ENCODE measurements around the gene PRADC1.

PRADC1 gene

DNA sequence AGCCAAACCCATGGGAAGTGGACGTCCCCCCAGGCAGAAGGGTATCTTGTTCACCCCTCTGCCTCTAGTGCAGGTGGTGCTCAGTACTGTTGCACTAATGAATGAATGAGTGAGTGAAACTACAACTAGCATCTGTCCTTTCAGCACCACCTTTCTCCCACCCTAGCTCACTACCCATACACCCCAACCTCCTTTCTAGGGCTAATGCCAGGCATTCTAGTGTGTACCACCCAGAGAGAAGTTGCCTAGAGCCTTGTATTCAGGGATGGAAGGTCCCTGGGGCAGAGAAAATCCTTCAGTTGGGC lies 23.5 kb upstream of the PRADC1 start:
- Histone ChIP-seq H3K36me3 (peaks cover 12% of the 10 kb centered on the region), H3K27me3 (no peaks in the 10 kb centered on the region), H3K9me3 (no peaks in the 10 kb centered on the region), H3K4me1 (no peaks in the 10 kb centered on the region), H3K4me3 (ENCODE audit: low read depth, low read length) (no peak overlapping the region)
- no peak for DNase-seq
- TF ChIP-seq, protein P1, sequence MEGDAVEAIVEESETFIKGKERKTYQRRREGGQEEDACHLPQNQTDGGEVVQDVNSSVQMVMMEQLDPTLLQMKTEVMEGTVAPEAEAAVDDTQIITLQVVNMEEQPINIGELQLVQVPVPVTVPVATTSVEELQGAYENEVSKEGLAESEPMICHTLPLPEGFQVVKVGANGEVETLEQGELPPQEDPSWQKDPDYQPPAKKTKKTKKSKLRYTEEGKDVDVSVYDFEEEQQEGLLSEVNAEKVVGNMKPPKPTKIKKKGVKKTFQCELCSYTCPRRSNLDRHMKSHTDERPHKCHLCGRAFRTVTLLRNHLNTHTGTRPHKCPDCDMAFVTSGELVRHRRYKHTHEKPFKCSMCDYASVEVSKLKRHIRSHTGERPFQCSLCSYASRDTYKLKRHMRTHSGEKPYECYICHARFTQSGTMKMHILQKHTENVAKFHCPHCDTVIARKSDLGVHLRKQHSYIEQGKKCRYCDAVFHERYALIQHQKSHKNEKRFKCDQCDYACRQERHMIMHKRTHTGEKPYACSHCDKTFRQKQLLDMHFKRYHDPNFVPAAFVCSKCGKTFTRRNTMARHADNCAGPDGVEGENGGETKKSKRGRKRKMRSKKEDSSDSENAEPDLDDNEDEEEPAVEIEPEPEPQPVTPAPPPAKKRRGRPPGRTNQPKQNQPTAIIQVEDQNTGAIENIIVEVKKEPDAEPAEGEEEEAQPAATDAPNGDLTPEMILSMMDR (IDR thresholded peaks at IDR 0.05; ENCODE audit: low read depth, low read length): no peak

DNA sequence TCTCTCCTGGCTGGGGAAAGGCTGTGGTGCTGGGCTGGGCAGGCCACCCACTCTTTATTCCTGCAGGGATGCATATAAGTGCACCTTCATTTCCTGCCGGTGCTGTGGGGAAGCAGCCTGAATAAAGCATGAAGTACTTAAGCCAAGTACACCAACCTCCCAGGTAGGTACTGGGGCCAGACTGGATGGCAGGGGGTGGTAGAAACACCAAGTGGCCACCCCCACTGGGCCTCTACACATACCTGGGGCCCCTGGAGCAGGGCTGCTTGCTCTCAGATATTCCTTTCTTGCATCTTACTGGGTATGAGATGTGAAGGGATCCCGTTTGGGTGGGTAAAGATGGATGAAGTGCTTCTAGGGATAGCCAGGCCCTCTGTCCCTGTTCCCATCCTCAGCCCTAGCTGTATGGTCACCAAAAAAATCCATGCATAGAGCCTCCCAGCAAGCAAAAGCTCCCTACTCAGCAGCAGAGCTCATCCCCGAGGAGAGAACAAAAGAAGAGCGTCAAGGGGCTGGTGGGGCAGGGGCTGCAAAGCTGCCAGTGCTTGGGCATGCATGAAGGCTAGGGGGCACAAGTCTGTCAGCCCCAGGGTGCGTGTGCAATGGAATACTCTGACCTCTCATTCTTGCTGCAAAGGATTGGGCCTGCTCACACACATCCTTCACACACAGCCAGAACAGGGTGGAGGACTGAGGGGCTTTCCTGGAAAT lies 23.0 kb upstream of the PRADC1 start:
- TF ChIP-seq, protein P1 (IDR thresholded peaks at IDR 0.05; ENCODE audit: low read depth, low read length): no peak
- no peak for DNase-seq

DNA sequence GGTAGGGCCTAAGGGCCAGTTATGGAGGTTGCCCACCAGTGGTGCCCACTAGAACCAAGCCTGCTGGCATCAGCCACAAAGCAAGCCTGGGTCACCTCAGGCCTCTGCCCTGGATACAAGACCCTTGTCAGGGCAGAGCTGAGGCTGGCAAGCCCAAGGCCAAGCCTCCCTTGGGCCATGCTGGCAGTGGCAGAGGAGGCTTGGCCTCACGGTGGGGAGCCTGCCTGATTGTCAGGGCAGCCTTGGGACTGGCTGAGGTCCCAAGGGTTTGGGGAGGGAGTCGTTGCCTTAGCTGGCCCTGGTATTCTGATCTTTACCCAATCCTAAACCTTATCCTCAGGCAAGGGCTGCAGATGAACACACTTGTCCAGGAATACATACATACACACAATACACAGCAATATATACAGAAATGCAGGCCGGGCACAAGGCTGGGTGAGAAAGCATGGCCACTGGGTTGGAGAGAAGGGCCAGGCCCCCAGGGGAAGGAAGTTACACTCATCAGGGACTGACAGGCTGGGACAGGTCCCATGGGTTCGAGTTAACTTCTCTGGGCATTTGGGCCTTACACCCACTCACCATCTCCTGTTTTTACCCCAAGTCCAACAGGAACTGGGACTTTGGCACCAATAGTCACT lies 22.1 kb upstream of the PRADC1 start:
- Histone ChIP-seq H3K4me1 (no peaks in the 10 kb centered on the region), H3K27me3 (no peaks in the 10 kb centered on the region), H3K36me3 (peaks cover 23% of the 10 kb centered on the region), H3K4me3 (ENCODE audit: low read depth, low read length) (no peak overlapping the region), H3K9me3 (no peaks in the 10 kb centered on the region)
- DNase-seq: no peak
- TF ChIP-seq, protein P1 (IDR thresholded peaks at IDR 0.05; ENCODE audit: low read depth, low read length): no peak

More for the DNA sequence above, 23.0 kb upstream of the PRADC1 start:
- Histone ChIP-seq H3K4me3 (ENCODE audit: low read depth, low read length) (no peak overlapping the region), H3K4me1 (no peaks in the 10 kb centered on the region), H3K27me3 (no peaks in the 10 kb centered on the region), H3K9me3 (no peaks in the 10 kb centered on the region), H3K36me3 (peaks cover 13% of the 10 kb centered on the region)

DNA sequence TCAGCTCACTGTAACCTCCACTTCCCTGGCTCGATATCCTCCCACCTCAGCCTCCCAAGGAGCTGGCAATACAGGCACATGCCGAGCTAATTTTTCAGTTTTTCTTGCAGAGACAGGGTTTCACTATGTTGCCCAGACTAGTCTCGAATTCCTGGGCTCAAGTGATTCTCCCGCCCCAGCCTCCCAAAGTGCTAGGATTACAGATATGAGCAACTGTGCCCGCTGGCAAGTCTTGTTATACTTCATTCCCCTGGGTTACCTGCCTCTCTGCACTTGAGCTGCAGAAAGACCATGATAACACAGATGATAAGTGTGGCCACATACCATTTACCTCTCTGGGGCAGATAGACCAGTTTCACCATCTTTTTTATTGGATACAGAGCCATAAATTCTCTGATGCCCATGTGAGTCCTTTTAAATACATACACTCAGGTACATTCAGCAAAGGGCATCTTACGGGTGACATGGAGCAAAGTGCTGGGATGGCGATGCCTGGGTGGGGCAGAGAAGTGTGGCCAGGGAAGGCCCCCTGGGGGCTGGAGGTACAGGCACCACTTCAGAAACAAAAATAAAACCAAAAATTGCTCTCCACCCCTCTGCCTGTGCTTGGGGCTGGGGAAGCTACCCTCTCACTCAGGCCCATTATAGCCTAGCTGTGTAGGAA lies 21.4 kb upstream of the PRADC1 start:
- Histone ChIP-seq H3K27me3 (no peaks in the 10 kb centered on the region), H3K36me3 (peaks cover 29% of the 10 kb centered on the region), H3K9me3 (no peaks in the 10 kb centered on the region), H3K4me3 (ENCODE audit: low read depth, low read length) (no peak overlapping the region), H3K4me1 (no peaks in the 10 kb centered on the region)
- TF ChIP-seq, protein P1 (IDR thresholded peaks at IDR 0.05; ENCODE audit: low read depth, low read length): no peak
- DNase-seq: no peak

DNA sequence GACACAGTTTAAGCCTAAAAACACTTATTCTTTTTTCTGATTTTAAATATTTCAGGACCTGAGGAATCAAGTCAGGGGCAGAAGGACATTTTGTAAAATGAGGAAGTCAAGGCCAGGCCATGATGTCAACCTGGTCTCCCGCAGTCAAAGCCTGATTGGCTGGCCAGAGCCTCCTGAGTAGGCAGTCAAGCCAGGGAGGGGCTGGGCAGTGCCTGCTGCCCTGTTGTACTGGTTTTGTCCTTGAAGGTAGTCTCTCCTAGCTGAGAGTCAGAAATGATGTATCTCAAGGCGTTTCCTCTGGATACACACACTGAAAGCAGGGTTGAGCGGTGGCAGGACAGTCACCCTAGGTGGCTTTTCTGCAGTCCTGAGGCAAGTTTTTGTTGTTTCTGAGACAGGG lies 20.9 kb upstream of the PRADC1 start:
- Histone ChIP-seq H3K27me3 (no peaks in the 10 kb centered on the region), H3K36me3 (peaks cover 32% of the 10 kb centered on the region), H3K4me3 (ENCODE audit: low read depth, low read length) (no peak overlapping the region), H3K4me1 (no peaks in the 10 kb centered on the region), H3K9me3 (no peaks in the 10 kb centered on the region)
- TF ChIP-seq, protein P1 (IDR thresholded peaks at IDR 0.05; ENCODE audit: low read depth, low read length): no peak
- no peak for DNase-seq

DNA sequence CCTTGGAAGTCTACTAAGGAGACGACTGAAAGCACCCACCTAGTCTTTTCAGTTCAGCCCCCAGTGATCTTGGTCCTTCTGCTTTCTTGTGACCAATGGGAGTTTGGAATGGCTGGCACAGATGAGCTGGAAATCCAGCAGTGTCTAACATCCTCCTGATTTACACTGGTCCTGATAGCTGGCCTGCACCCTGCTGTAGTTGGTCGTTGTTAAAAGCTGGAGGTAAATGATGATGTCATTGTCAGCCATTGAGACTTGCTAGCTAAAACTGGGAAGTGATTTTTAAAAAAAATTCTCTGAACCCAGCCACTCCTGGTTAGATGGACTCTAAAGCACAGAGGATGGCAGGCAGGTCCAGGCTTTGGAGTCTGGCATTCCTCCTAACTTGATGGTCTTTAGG lies 20.4 kb upstream of the PRADC1 start:
- Histone ChIP-seq H3K27me3 (no peaks in the 10 kb centered on the region), H3K4me1 (no peaks in the 10 kb centered on the region), H3K36me3 (peaks cover 37% of the 10 kb centered on the region), H3K4me3 (ENCODE audit: low read depth, low read length) (no peak overlapping the region), H3K9me3 (no peaks in the 10 kb centered on the region)
- TF ChIP-seq, protein P1 (IDR thresholded peaks at IDR 0.05; ENCODE audit: low read depth, low read length): no peak
- no peak for DNase-seq
